ENCODE measurements around the gene PTBP1. TPM values are rescaled to one million over a fixed set of nuclear protein-coding genes. Genes with fewer than 3 reads are reported as not detected.
"Not testable (repeated sequence)": the region's sequence is repeated elsewhere in the genome, so short reads cannot be mapped to it uniquely, and the experiment has no call there.

The PTBP1 gene
- total RNA-seq, 2 donors from 2014 or later: 49.4 to 73.9 TPM

DNA sequence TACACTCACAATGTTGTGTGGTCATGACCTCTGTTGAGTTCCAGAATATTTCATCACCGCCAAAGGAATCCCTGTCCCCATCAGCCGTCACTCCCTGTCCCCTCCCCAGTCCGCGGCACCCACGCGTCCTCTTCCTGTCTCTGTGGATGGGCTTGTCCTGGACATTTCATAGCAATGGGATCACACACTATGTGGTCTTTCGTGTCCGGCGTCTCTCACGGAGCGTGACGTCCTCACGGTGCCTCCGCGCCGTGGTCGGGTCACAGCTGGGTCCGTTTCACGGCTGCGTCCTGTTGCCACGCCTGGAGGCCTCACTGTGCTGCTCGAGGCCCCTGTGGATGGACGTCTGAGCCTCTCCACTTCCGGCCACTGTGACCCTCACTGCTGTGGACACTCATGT, 37.0 kb downstream of the PTBP1 start:
- H3K27ac ChIP-seq: no peak overlapping the region
- H3K27me3 ChIP-seq: no peaks in the 10 kb centered on the region

DNA sequence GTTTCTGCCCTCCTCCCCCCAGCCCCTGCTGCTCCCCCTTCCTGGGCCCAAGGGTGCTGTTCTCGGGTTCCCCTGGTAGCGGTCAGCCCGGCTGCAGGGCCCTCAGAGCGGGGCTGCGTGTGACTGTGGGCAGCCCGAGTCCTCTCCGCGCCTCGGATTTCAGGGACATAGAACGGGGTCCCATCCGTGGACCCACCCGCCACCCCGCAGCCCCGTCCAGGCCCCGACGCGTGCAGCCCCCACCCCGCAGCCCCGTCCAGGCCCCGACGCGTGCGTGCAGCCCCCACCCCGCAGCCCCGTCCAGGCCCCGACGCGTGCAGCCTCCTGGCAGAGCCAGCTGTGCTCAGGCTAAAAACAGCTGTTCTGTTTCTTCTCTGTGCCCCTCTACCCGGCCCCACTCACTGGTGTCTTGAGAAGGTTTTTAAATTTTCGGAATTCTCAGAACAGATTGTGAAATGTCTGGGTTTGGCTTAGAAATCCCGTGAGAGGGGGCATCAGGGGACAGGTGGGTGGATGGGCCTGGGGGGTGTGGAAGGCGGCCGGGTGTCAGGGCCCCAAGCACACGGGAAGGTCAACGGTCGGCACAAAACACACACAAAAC, 38.1 kb downstream of the PTBP1 start:
- DNase-seq (ENCODE audit: low spot score): no peak
- TF ChIP-seq, protein P1, sequence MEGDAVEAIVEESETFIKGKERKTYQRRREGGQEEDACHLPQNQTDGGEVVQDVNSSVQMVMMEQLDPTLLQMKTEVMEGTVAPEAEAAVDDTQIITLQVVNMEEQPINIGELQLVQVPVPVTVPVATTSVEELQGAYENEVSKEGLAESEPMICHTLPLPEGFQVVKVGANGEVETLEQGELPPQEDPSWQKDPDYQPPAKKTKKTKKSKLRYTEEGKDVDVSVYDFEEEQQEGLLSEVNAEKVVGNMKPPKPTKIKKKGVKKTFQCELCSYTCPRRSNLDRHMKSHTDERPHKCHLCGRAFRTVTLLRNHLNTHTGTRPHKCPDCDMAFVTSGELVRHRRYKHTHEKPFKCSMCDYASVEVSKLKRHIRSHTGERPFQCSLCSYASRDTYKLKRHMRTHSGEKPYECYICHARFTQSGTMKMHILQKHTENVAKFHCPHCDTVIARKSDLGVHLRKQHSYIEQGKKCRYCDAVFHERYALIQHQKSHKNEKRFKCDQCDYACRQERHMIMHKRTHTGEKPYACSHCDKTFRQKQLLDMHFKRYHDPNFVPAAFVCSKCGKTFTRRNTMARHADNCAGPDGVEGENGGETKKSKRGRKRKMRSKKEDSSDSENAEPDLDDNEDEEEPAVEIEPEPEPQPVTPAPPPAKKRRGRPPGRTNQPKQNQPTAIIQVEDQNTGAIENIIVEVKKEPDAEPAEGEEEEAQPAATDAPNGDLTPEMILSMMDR (IDR thresholded peaks at IDR 0.05): no peak
- Histone ChIP-seq H3K27me3 (no peaks in the 10 kb centered on the region), H3K4me3 (no peak overlapping the region), H3K36me3 (no peaks in the 10 kb centered on the region), H3K27ac (no peak overlapping the region), H3K9me3 (no peaks in the 10 kb centered on the region), H3K4me1 (no peaks in the 10 kb centered on the region)

More for the DNA sequence above, 37.0 kb downstream of the PTBP1 start:
- H3K9me3 ChIP-seq: no peaks in the 10 kb centered on the region
- no peak for DNase-seq (ENCODE audit: low spot score)
- no peak overlapping the region for H3K4me3 ChIP-seq
- no peaks in the 10 kb centered on the region for H3K4me1 ChIP-seq
- TF ChIP-seq, protein P1 (IDR thresholded peaks at IDR 0.05): no peak
- H3K36me3 ChIP-seq: no peaks in the 10 kb centered on the region

DNA sequence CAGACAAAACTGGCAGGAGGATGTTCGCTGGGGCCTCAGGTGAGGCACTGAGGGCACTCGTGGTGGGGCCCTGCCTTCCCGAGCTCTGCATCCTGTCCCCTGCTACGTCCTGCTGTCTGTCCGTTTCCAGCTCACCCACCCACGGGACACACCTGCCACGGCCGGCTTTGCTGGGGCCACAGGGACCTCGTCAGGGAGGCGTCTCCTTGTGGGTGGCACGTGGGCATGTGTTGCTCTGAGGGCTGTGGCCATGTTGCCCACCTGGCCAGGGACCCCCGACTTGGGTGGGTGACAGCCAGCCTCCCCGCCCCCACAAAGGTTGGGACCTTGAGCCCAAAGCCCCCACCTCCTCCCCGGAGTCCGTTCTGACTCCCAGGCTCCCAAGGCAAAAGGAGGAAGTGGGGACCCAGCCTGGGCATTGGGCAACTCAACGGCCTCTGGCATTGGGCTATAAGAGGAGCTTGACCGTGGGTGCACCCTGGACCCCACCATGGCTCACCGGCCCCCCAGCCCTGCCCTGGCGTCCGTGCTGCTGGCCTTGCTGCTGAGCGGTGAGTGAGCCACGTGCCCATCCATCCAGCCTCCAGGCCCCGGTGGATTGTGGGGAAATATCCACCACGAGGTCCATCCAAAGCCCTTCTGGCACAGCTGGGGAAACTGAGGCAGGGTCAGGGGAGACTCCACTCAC, 43.4 kb downstream of the PTBP1 start, which contains the start of gene PRTN3:
TSS of gene PRTN3 (plus strand) at position 481 of the 688 bp plus-strand sequence. CDS start at position 491, 10 bp downstream.
- TF ChIP-seq, protein P1 (IDR thresholded peaks at IDR 0.05): no peak
- peaks cover 0 to 8% of the 10 kb centered on the region in 2 donors for H3K27me3 ChIP-seq

DNA sequence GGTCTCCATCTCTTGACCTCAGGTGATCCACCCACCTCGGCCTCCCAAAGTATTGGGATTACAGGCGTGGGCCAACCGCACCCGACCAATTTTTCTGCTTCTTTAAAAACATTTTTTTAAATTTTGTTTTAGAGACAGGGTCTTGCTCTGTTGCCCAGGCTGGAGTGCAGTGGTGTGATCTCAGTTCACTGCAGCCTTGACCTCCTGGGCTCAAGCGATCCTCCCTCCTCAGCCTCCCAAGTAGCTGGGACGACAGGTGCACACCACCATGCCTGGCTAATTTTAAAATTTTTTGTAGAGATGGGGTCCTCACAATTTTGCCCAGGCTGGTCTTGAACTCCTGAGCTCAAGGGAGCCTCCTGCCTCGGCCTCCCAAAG, 45.5 kb downstream of the PTBP1 start:
- not testable (repeated sequence) for H3K4me3 ChIP-seq; H3K36me3 ChIP-seq; H3K27me3 ChIP-seq; H3K27ac ChIP-seq; DNase-seq (ENCODE audit: low spot score); H3K9me3 ChIP-seq
- H3K4me1 ChIP-seq: peaks cover 0 to 15% of the 10 kb centered on the region in 2 donors

More for the DNA sequence above, 43.4 kb downstream of the PTBP1 start, which contains the start of gene PRTN3:
- Histone ChIP-seq H3K9me3 (no peaks in the 10 kb centered on the region), H3K27ac (no peak within 1 kb of the TSS), H3K4me1 (peaks cover 0 to 12% of the 10 kb centered on the region in 2 donors), H3K36me3 (no peaks in the 10 kb centered on the region), H3K4me3 (no peak within 1 kb of the TSS)
- no peak for DNase-seq (ENCODE audit: low spot score)

DNA sequence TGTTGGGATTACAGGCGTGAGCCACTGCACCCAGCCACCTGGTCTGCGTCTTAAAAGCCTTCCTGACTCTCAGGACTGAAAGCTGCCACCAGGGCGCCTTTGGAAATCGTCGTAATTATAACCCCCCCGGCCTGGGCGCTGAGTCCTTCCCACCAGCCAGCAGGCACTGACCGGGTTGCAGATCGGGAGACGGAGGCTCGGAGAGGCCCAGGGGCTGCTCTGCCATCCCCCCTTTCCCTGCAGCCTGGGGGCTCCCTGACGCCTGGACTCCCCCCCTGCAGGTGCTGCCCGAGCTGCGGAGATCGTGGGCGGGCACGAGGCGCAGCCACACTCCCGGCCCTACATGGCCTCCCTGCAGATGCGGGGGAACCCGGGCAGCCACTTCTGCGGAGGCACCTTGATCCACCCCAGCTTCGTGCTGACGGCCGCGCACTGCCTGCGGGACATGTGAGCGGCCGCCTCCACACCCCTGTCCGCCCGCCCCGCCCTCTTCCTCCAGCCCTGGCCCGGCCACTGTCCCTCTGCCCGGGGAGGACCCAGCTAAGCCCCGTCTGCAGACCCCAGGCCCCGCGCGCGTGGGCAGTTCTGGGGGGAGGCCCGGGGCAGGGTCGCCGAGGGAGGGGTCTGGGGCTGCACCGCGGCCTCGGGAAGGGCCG, 46.1 kb downstream of the PTBP1 start:
- Histone ChIP-seq H3K9me3 (no peaks in the 10 kb centered on the region), H3K27ac (no peak overlapping the region), H3K4me1 (peaks cover 0 to 21% of the 10 kb centered on the region in 2 donors), H3K27me3 (peaks cover 0 to 8% of the 10 kb centered on the region in 2 donors), H3K4me3 (peak overlapping the region in 1 of 2 donors; percentile 42), H3K36me3 (no peaks in the 10 kb centered on the region)
- TF ChIP-seq, protein P1 (IDR thresholded peaks at IDR 0.05): no peak
- no peak for DNase-seq (ENCODE audit: low spot score)

Measured in right atrium auricular region (tissue), 2 donors.